ENCODE measurements around the gene MFRP.
A peak's percentile ranks its signal among the peaks of the same experiment; 100 is the strongest.

Gene MFRP

DNA sequence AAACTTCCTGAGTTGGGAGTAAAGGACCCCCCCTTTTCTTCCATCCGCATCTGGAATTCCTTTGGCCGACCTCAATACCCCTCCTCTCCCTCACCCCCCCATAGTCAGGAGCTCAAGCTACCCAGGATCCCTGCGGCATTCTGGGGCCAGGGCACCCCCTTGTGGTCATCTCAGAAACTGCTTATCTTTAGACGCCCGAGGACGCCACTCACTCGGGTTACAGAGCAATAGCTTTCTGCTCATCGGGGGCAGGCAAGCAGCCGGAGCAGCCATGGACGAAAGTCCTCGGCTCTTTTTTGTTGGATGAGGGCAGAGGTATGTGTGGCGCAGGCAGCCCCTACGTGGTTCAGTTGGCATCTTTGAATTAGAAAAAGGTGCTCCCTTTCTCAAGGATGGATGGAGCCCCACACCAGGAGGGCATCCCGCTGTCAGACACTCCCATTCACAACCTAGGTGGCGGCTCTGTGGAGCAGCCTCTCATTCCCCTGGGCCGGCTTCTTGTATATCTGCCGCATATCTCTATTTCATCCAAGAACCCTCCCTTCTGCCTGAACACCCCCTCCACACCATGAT, 8.1 kb downstream of the MFRP start:
- DNase-seq (ENCODE audit: low read depth): peak; percentile 66

GRCh38 chr11:119337581-119338317, 8.8 kb downstream of the MFRP start:
- no peak for DNase-seq (ENCODE audit: low read depth)

- no peak for DNase-seq (ENCODE audit: low read depth)
These were observed 9.6 kb downstream of the MFRP start for GRCh38 chr11:119336744-119337469.

DNA sequence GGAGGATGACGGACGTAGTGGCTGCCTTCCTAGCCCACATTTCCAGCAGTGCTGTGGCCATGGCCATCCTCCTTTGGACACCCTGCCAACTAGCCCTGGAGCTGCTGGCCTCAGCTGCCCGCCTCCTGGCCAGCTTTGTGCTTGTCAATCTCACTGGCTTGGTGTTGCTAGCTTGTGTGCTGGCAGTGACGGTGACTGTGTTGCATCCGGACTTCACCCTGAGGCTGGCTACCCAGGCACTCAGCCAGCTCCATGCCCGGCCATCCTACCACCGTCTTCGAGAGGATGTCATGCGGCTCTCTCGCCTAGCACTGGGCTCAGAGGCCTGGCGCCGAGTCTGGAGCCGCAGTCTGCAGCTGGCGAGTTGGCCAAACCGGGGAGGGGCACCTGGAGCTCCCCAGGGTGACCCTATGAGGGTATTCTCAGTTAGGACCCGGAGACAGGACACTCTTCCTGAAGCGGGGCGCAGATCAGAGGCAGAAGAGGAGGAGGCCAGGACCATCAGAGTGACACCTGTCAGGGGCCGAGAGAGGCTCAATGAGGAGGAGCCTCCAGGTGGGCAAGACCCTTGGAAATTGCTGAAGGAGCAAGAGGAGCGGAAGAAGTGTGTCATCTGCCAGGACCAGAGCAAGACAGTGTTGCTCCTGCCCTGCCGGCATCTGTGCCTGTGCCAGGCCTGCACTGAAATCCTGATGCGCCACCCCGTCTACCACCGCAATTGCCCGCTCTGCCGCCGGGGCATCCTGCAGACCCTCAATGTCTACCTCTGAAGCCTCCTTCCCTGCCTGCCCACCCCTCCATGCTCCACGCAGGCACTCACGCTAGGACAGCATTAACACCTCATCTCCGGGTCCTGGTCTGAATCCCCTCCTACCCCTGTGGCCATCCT, 10.6 kb downstream of the MFRP start:
- DNase-seq (ENCODE audit: low read depth): no peak

GRCh38 chr11:119335091-119335654, 11.3 kb downstream of the MFRP start:
- DNase-seq (ENCODE audit: low read depth): no peak

GRCh38 chr11:119334174-119334930, 12.2 kb downstream of the MFRP start, which contains the start of gene RNF26:
Gene RNF26, plus strand, starts transcription at chr11:119334527. Its CDS starts 596 bp downstream, at chr11:119335123.
- DNase-seq (ENCODE audit: low read depth): peak; percentile 88

DNA sequence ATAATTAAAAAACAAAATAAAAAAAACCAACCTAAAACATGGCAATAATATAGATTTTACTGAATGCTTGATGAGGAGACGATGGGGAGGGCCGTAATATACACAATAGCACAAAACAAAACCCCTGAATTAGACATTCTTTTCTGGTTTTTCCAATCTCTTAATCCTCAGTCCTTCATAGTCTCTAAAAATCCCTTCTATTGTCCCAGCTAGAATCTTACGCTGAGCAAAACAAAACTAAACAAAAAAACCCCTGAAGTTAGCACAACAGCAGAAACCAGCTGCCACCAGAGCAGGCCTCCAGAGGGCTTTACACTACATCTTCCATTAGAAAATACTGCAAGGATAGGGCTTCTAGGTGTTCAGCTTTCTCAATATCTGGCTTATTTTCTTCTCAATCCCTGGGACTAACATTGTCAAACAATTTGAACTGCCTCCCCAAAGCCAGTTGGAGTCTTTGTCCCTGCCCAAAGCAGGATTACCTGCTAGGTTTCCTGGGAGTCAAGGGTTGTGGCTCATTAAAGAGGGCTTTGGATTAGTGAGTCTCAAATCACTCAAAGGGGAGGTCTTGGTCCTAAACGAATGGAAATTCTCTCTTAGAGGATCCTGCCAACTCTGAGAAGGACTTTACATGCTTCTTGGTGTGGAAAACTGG, 14.3 kb downstream of the MFRP start:
- DNase-seq (ENCODE audit: low read depth): no peak

- DNase-seq (ENCODE audit: low read depth): no peak
These were observed 16.3 kb downstream of the MFRP start for GRCh38 chr11:119330237-119330636.

DNA sequence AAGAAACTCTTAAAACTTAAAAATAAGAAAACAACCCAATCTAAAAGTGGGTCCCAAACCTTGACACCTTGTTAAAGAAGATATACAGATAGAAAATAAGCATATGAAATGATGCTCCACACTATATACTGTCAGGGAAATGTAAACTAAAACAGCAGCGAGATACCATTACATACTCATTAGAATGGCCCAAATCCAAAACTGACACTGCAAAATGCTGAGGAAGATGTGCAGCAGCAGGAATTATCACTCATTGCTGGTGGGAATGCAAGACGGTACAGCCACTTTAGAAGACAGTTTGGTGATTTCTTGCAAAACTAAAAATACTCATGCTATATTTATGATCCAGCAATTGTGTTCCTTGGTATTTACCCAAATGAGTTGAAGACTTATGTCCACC, 17.2 kb downstream of the MFRP start:
- DNase-seq (ENCODE audit: low read depth): no peak

DNA sequence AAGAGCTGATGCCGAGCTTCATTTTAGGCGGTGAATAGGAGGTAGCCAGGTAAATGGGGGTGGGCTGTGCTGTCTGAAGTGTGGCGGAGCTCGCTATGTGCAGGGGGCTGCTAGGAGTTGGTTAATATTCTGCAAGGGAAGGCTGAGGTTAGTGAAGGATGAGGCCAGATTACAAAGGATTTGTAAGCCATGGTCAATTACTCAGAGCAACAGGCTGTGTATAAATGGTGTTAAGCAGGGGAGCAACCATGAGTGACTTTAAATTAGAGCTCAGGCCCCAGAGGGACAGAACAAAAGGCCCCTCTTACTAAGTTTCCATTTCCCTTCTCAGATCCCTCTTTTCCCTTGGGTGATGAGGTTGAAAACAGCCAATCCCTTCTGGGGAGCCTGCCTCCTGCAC, 22.3 kb downstream of the MFRP start:
- no peak for DNase-seq (ENCODE audit: low read depth)

DNA sequence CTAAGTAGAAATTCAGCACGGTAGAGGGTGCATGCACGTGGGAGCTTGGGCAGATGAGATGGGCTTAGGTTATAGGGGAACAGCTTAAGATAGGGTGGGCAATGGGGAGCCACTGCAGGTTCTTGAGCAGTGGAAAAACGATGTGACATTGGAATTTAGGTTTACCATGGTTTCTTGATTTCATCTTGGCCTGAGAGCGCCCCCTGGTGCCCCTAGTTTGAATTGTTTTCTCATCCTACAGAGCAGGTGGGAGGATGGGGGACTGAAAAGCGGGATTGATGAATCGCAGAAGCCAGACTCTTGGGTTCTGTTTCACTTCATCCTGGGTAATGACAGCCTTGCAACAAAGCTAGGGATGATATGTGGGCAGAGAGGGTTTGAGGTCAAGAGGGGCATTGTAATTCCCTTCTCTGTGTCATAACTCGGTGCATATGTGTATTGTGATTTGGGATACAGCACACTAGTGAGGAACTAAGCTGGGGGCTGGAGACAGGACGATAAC, 22.9 kb downstream of the MFRP start:
- no peak for DNase-seq (ENCODE audit: low read depth)

DNA sequence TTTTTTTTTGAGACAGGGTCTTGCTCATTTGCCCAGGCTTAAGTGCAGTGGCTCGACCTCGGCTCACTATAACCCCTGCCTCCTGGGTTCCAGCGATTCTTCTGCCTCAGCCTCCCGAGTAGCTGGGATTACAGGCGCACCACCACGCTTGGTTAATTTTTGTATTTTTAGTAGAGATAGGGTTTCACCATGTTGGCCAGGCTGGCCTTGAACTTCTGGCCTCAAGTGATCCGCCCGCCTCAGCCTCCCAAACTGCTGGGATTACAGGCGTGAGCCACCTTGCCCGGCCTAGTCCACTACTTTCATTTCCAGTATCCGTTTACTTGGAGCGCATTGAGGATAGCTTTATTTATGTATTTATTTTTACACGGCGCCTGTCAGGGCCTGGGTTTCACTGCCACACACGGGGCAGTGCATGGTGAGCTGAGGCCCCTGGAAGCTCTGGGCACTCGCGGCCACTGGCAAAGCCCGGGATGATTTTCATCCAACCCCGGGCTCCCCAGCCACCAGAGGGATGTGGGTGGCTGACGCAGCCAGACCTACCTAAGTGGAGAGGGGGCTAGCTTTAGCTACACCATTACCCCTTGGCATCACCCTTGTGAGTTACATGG, 23.5 kb downstream of the MFRP start:
- DNase-seq (ENCODE audit: low read depth): no peak

- DNase-seq (ENCODE audit: low read depth): no peak
These were observed 24.2 kb downstream of the MFRP start for GRCh38 chr11:119322360-119322739.

DNA sequence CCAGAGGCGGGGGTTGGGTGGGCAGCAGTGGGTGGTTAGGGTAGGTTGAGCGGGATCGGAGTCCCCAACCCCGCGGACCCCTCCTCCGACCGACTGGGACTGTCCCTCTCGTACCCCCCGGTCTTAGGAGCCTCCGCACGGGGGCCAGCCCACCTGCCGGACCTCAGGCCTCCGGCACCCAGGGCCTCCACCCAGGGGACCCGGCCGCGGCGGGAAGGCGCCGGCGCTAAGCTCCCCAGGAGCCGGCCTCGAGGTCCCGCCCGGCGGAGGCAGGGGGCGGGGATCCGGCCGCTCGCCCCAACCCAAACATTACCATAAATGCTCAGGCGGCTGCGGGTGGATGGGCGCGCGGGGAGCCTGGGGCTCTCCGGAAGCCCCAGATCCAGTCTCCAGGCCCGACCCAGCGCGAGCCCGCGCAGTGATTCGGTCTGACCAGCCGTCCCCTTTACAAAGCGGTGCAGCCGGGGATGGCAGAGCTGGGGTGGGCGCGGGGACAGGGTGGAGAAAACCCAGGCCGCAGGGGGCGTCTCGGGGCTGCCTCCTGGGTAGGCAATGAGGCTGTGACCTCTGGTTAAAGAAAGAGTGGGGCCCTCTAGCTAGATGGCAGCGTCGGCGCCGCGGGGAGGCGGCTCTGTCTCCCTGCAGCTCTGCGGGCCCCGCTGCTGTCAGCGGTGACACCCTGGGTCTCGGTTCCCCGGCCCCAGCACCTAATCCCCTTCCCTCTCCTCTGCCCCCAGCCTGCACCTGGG, 25.6 kb downstream of the MFRP start:
- no peak for DNase-seq (ENCODE audit: low read depth)

GRCh38 chr11:119320240-119320775, 26.2 kb downstream of the MFRP start:
- DNase-seq (ENCODE audit: low read depth): no peak

- no peak for DNase-seq (ENCODE audit: low read depth)
These were observed 26.7 kb downstream of the MFRP start for GRCh38 chr11:119319700-119320239.

GRCh38 chr11:119319136-119319699, 27.3 kb downstream of the MFRP start:
- no peak for DNase-seq (ENCODE audit: low read depth)
